Bronchial epithelial cell (primary cell): ENCODE measurements around the gene COIL. TPM values are rescaled to one million over a fixed set of nuclear protein-coding genes. Genes with fewer than 3 reads are reported as not detected.

Source experiments
- DNase-seq: peaks from one replicate; pipeline ENCODE4 v3.0.0-alpha.2; 2010; ENCODE audit warnings: low read depth
- FAIRE-seq: peaks from 2 replicates; lab custom pipeline; 2011; peaks lifted over from hg19 to GRCh38; lab: Jason Lieb, UNC
- H3K27me3 ChIP-seq: 2 replicates; pipeline ENCODE4 v1.5.1; 2011; ENCODE audit warnings: low read length; ENCODE audit not compliant: control insufficient read depth, insufficient read depth
- H3K36me3 ChIP-seq: 2 replicates; pipeline ENCODE4 v1.5.1; 2011; ENCODE audit warnings: low read length; ENCODE audit not compliant: control insufficient read depth, insufficient read depth
- H3K4me3 ChIP-seq: 2 replicates; pipeline ENCODE4 v1.5.1; 2011; ENCODE audit warnings: mild to moderate bottlenecking, low read depth, low read length, control low read depth
- total RNA-seq: library from RNA; depleted of rRNA; stranded (reverse); fragments of >200 nt; gene quantifications from 2 replicates; pipeline ENCODE4 v1.2.1, GENCODE V29; 2014
- TF ChIP-seq, protein P1 (sequence below): IDR thresholded peaks from 2 replicates; pipeline ENCODE4 v1.5.1; 2011; ENCODE audit warnings: mild to moderate bottlenecking, moderate library complexity, low read length, control low read depth, inconsistent platforms; ENCODE audit not compliant: insufficient read depth, severe bottlenecking

The COIL gene
- total RNA-seq = 15.3 and 16.3 TPM in 2 replicates

- Histone ChIP-seq H3K4me3 (peak within 1 kb of the TSS; percentile 62), H3K36me3 (peaks cover 2% of the 10 kb centered on the region), H3K27me3 (no peaks in the 10 kb centered on the region)
- DNase-seq (peak; percentile 81), FAIRE-seq (no peak)
- TF ChIP-seq, protein P1, sequence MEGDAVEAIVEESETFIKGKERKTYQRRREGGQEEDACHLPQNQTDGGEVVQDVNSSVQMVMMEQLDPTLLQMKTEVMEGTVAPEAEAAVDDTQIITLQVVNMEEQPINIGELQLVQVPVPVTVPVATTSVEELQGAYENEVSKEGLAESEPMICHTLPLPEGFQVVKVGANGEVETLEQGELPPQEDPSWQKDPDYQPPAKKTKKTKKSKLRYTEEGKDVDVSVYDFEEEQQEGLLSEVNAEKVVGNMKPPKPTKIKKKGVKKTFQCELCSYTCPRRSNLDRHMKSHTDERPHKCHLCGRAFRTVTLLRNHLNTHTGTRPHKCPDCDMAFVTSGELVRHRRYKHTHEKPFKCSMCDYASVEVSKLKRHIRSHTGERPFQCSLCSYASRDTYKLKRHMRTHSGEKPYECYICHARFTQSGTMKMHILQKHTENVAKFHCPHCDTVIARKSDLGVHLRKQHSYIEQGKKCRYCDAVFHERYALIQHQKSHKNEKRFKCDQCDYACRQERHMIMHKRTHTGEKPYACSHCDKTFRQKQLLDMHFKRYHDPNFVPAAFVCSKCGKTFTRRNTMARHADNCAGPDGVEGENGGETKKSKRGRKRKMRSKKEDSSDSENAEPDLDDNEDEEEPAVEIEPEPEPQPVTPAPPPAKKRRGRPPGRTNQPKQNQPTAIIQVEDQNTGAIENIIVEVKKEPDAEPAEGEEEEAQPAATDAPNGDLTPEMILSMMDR = peak; percentile 99
Observed at GRCh38 chr17:56960596-56961538, at the start of gene COIL. Gene COIL (minus strand): TSS chr17:56961050. CDS start chr17:56961019, 31 bp downstream.

DNA sequence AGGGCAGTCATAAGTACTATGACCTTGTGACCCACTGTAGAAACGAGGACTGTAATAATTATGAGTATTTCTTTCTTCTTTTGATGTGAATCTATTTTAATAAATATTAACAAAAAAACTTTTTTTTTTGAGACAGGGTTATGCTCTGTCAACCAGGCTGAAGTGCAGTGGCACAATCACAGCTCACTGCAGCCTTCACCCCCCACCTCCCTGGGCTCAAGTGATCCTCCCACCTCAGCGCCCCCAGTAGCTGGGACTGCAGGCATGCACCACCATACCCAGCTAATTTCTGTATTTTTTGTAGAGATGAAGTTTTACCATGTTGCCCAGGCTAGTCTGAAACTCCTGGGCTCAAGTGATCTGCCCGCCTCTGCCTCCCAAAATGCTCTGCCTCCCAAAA is 49.6 kb upstream of the COIL start:
- no peak overlapping the region for H3K4me3 ChIP-seq
- TF ChIP-seq, protein P1 = no peak
- no peak for FAIRE-seq

GRCh38 chr17:57009737-57010445 is 49.0 kb upstream of the COIL start:
- H3K36me3 ChIP-seq = no peaks in the 10 kb centered on the region
- no peaks in the 10 kb centered on the region for H3K27me3 ChIP-seq
- DNase-seq = peak; percentile 63
- no peak overlapping the region for H3K4me3 ChIP-seq
- no peak for FAIRE-seq
- TF ChIP-seq, protein P1 = peak; percentile 79

More for the DNA sequence above, 49.6 kb upstream of the COIL start:
- no peaks in the 10 kb centered on the region for H3K27me3 ChIP-seq
- no peak for DNase-seq
- no peaks in the 10 kb centered on the region for H3K36me3 ChIP-seq

GRCh38 chr17:57008958-57009357 is 48.1 kb upstream of the COIL start:
- no peaks in the 10 kb centered on the region for H3K27me3 ChIP-seq
- FAIRE-seq (no peak), DNase-seq (no peak)
- TF ChIP-seq, protein P1 = no peak
- no peaks in the 10 kb centered on the region for H3K36me3 ChIP-seq
- H3K4me3 ChIP-seq = no peak overlapping the region

DNA sequence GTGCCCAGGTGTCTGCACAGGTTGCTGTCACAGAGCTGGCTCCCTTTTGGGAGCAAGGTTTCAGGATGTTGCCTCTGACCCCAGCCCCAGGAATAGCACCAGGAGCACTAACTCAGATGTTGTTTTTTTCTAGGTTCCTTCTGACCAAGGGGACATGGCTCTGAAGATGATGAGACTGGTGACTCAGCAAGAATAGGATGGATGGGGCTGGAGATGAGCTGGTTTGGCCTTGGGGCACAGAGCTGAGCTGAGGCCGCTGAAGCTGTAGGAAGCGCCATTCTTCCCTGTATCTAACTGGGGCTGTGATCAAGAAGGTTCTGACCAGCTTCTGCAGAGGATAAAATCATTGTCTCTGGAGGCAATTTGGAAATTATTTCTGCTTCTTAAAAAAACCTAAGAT is 45.2 kb upstream of the COIL start:
- Histone ChIP-seq H3K27me3 (no peaks in the 10 kb centered on the region), H3K36me3 (peaks cover 8% of the 10 kb centered on the region), H3K4me3 (no peak overlapping the region)
- FAIRE-seq (no peak), DNase-seq (no peak)
- TF ChIP-seq, protein P1 = no peak
